Gastrocnemius medialis (tissue), 4 donors: ENCODE measurements around the gene HEATR5A.

Experiments
- CTCF ChIP-seq, 5 experiments: fragments of 450-650 bp in 3 of 5; fragments of 200-600 bp in 2 of 5; sonication (generic) in 2 of 5; IDR thresholded peaks in 4 of 5; conservative IDR thresholded peaks in 1 of 5; 1 replicate in 4 of 5; 2 replicates in 1 of 5; pipeline ENCODE4 v1.5.1; 2016 to 2019; ENCODE audit warnings: antibody characterized with exemption in 5 of 5, mild to moderate bottlenecking in 3 of 5, moderate library complexity in 3 of 5
- POLR2A ChIP-seq, 2 donors: fragments of 450-650 bp; IDR thresholded peaks; one replicate each; pipeline ENCODE4 v1.6.1; 2017; ENCODE audit warnings: antibody characterized with exemption in 2 of 2, mild to moderate bottlenecking in 2 of 2, moderate library complexity in 2 of 2

GRCh38 chr14:31391977-31392503, 28.3 kb downstream of the HEATR5A start:
- TF ChIP-seq CTCF (IDR thresholded peaks at IDR 0.05 in 4 of 5, conservative IDR thresholded peaks at IDR 0.05 in 1 of 5): no peak
- no peak for TF ChIP-seq POLR2A (IDR thresholded peaks at IDR 0.05)
